Measurements from ENCODE around the gene PIM3.

- no peak for TF ChIP-seq CTCF (IDR thresholded peaks at IDR 0.05)
- TF ChIP-seq ZFX (IDR thresholded peaks at IDR 0.05; ENCODE audit: borderline replicate concordance) = no peak
These were observed 47.8 kb downstream of the PIM3 start for GRCh38 chr22:50008151-50009040.
